Measurements from ENCODE around the gene SLC22A1.

GRCh38 chr6:160204710-160205109 is 83.1 kb downstream of the SLC22A1 start:
- TF ChIP-seq, protein P1, sequence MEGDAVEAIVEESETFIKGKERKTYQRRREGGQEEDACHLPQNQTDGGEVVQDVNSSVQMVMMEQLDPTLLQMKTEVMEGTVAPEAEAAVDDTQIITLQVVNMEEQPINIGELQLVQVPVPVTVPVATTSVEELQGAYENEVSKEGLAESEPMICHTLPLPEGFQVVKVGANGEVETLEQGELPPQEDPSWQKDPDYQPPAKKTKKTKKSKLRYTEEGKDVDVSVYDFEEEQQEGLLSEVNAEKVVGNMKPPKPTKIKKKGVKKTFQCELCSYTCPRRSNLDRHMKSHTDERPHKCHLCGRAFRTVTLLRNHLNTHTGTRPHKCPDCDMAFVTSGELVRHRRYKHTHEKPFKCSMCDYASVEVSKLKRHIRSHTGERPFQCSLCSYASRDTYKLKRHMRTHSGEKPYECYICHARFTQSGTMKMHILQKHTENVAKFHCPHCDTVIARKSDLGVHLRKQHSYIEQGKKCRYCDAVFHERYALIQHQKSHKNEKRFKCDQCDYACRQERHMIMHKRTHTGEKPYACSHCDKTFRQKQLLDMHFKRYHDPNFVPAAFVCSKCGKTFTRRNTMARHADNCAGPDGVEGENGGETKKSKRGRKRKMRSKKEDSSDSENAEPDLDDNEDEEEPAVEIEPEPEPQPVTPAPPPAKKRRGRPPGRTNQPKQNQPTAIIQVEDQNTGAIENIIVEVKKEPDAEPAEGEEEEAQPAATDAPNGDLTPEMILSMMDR (IDR thresholded peaks at IDR 0.05), result no peak
- TF ChIP-seq POLR2A (IDR thresholded peaks at IDR 0.05; ENCODE audit: low read depth), result no peak
- TF ChIP-seq POLR2AphosphoS5 (IDR thresholded peaks at IDR 0.05), result no peak
